ENCODE measurements around the gene ACTC1. TPM values are rescaled to one million over a fixed set of nuclear protein-coding genes. Genes with fewer than 3 reads are reported as not detected.

The ACTC1 gene
- total RNA-seq, 1 donor from 2014 or later, result 3.5 TPM

GRCh38 chr15:34783431-34783830 is 11.9 kb downstream of the ACTC1 start:
- Mint-ChIP-seq H3K4me3 (ENCODE audit: low read depth) (no peak overlapping the region), H3K36me3 (ENCODE audit: insufficient read depth) (no peaks in the 10 kb centered on the region), H3K4me1 (ENCODE audit: low read depth) (no peaks in the 10 kb centered on the region), H3K27me3 (peaks cover 10% of the 10 kb centered on the region), H3K9me3 (ENCODE audit: low read depth) (peaks cover 7% of the 10 kb centered on the region), H3K27ac (no peak overlapping the region)
- no peak for DNase-seq (ENCODE audit: low spot score, unreplicated experiment)
- TF ChIP-seq CTCF (IDR thresholded peaks at IDR 0.05; ENCODE audit: unreplicated experiment), result no peak

- DNase-seq (ENCODE audit: low spot score, unreplicated experiment), result no peak
- Mint-ChIP-seq H3K4me1 (ENCODE audit: low read depth) (no peaks in the 10 kb centered on the region), H3K9me3 (ENCODE audit: low read depth) (peaks cover 7% of the 10 kb centered on the region), H3K36me3 (ENCODE audit: insufficient read depth) (no peaks in the 10 kb centered on the region), H3K27ac (no peak overlapping the region), H3K4me3 (ENCODE audit: low read depth) (no peak overlapping the region), H3K27me3 (peaks cover 10% of the 10 kb centered on the region)
- no peak for TF ChIP-seq CTCF (IDR thresholded peaks at IDR 0.05; ENCODE audit: unreplicated experiment)
Measured at GRCh38 chr15:34782901-34783300, 12.4 kb downstream of the ACTC1 start.

GRCh38 chr15:34780725-34781124 is 14.6 kb downstream of the ACTC1 start:
- Mint-ChIP-seq H3K4me1 (ENCODE audit: low read depth) (no peaks in the 10 kb centered on the region), H3K27me3 (peaks cover 10% of the 10 kb centered on the region), H3K36me3 (ENCODE audit: insufficient read depth) (no peaks in the 10 kb centered on the region), H3K27ac (no peak overlapping the region), H3K4me3 (ENCODE audit: low read depth) (no peak overlapping the region), H3K9me3 (ENCODE audit: low read depth) (peaks cover 7% of the 10 kb centered on the region)
- no peak for TF ChIP-seq CTCF (IDR thresholded peaks at IDR 0.05; ENCODE audit: unreplicated experiment)
- DNase-seq (ENCODE audit: low spot score, unreplicated experiment), result no peak

DNA sequence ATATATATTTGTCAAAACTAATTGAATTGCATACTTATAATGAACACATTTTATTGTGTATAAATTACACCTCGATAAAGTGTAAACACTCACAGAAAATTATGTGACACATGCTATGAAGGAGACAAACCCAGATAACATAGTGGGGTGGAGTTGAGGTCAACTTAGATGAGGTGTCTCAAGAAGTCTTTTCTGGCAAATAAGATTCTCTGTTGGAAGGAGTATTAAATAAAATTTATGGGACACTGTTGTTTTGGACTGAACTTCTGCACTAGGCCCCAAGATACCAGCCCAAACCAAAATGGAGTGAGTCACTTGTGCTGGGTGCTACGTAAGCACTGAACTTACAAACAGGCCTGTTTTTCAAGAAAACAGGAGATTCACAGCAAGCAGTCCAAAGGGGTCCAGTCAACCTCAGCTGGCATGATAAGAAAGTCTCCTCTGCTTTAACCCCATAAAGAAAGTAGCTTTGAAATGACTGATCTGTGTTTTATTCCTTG is 18.7 kb downstream of the ACTC1 start:
- DNase-seq (ENCODE audit: low spot score, unreplicated experiment), result no peak
- no peak overlapping the region for H3K4me3 Mint-ChIP-seq (ENCODE audit: low read depth)
- no peaks in the 10 kb centered on the region for H3K36me3 Mint-ChIP-seq (ENCODE audit: insufficient read depth)
- H3K27ac Mint-ChIP-seq, result no peak overlapping the region
- H3K4me1 Mint-ChIP-seq (ENCODE audit: low read depth), result no peaks in the 10 kb centered on the region
- peaks cover 7% of the 10 kb centered on the region for H3K9me3 Mint-ChIP-seq (ENCODE audit: low read depth)
- peaks cover 13% of the 10 kb centered on the region for H3K27me3 Mint-ChIP-seq
- no peak for TF ChIP-seq CTCF (IDR thresholded peaks at IDR 0.05; ENCODE audit: unreplicated experiment)

GRCh38 chr15:34773917-34774316 is 21.4 kb downstream of the ACTC1 start:
- Mint-ChIP-seq H3K4me3 (ENCODE audit: low read depth) (no peak overlapping the region), H3K4me1 (ENCODE audit: low read depth) (no peaks in the 10 kb centered on the region), H3K9me3 (ENCODE audit: low read depth) (no peaks in the 10 kb centered on the region), H3K27me3 (peaks cover 27% of the 10 kb centered on the region), H3K27ac (no peak overlapping the region), H3K36me3 (ENCODE audit: insufficient read depth) (no peaks in the 10 kb centered on the region)
- no peak for TF ChIP-seq CTCF (IDR thresholded peaks at IDR 0.05; ENCODE audit: unreplicated experiment)
- no peak for DNase-seq (ENCODE audit: low spot score, unreplicated experiment)

All from progenitor cell of endocrine pancreas (in vitro differentiated cells).